HG03469 (cell line): Measurements from ENCODE around the gene SUN5.

Experiments
- ATAC-seq: cut with Tn5 transposase; IDR thresholded peaks from one replicate; pipeline ENCODE4 v1.9.1; 2021; ENCODE audit warnings: mild to moderate bottlenecking, moderate library complexity, moderate number of reproducible peaks; ENCODE audit not compliant: unreplicated experiment

Gene SUN5

DNA sequence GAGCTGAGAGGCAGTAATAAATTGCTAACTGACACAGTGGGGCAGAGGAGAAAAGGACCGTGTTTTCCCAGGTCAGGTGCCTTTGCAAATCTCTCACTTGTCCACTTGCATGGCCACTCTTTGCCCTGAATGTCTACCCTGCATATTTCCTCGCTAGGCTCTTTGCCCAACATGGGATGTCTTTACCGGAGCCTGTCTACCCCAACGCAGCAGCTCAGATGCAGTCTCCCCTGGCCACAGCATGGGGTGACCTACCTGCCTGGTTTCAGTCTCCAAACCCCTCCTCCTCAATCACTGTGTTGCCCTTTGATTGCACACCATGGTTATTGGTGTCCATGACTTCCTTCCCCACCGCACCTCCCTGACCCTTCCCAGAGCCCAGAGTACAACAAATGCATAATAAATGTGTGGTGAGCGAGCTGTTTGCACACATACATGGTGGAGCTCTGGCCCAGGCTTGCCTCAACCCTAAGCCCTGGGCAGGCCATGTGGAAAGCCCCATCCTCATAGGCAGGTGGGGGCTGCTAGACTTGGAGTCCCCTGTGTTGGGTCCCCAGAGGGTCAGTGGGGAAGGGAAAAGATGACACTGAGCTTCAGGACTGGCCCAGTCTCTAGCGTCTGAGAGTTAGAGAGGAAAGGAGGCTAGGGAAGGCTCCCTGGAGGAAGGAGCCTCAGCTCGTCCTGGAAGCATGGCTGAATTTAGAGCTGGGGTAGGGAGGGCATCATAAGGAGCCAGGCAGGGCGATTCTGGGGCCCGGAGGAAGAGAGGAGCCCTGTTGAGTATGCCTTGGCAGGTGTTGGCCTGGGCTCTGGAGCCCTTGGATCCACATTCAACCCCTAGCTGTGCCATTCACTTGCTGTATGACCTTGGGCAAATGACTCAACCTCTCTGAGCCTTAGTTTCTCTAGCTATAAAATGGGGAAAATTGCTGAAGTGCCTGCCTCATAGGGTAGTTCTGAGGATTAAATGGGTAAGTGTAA is 22.8 kb upstream of the SUN5 start:
- ATAC-seq: no peak

DNA sequence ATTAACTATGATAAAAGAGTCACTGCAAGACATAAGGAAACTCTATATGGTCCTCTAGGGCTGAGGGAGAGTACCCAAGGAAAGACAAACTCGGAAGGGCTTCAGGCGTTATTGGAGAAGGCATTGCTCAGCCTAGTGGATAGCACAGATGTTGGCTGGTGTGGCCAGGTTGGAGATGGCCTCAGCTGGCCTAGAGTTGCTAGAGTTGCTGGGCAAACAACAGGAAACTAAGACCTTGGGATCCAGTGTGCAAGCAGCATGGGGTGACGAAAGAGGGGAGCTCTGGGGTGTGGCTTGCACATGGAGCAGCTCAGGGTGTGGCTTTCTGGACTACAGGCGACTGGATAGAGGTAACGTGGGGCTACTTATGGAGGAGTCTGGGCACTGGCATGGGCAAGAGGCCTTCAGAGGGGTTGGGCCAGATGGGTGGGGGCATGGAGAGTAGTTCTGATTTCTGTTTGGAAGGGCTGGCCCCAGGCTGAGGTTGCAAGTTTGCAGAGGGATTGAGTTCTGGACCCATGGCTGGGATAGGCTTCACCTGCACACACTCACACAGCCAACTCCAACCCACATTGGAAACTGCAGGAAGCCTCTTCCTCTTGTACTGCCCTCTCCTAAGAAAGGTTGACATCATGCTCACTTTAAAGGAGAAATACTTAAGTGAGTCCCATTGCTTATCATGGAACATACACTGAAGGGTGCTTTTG is 22.0 kb upstream of the SUN5 start:
- ATAC-seq: no peak

DNA sequence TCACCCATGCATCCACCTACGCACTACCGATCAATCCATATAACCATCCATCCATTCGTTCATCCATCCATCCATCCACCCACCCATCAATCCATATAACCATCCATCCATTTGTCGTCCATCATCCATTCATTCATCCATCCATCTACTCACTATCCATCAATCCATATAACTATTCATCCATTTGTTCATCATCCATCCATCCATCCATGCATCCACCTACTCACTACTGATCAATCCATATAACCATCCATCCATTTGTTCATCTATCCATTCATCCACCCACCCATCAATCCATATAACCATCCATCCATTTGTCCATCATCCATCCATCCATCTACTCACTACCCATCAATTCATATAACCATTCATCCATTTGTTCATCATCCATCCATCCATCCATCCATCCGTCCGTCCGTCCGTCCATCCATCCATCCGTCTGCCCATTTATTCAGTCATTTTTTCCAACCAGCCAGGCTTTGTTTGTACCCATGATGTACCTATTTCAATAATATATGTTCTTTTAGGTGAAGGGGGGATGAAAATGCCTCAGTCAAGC is 21.2 kb upstream of the SUN5 start:
- no peak for ATAC-seq

DNA sequence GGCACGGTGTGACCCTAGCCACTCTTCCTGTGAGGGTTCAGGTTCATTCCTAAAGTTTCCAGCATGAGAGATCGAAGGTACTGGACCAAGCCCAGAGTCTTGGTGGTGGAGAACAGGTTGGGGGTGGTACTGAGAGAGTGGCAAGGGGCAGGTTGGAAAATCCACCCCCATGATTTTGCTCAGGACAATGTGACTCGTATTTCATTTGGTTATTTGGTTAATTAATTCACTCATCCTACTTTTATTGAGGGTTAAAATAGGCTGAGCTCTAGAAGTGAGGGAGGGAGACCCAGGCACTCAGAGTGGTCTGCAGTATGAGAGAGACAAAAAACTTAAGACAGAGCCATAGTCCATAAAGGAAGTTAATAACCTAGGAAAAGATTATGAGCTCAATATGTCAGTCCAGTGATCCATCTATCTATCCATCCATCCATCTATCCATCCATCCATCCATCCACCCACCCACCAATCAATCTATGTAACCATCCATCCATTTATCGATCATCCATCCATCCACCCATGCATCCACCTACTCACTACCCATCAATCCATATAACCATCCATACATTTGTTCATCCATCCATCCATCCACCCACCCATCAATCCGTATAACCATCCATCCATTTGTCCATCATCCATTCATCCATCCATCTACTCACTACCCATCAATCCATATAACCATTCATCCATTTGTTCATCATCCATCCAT is 20.5 kb upstream of the SUN5 start:
- ATAC-seq: no peak

DNA sequence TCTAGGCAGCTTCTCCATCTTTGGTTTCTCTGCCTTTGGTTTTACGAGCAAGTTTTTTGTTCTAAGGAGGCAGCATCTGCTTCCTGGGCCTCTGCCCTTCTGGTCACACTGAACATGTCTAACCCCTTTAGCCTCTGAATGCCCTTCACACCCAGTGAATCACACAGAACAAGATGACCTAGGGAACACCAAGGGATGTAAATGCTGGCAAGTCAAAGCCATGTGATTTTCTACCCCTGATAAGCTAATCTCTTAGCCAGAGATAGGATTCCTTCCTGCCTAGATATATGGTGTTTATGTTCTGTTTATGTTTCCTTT is 20.0 kb upstream of the SUN5 start:
- no peak for ATAC-seq

DNA sequence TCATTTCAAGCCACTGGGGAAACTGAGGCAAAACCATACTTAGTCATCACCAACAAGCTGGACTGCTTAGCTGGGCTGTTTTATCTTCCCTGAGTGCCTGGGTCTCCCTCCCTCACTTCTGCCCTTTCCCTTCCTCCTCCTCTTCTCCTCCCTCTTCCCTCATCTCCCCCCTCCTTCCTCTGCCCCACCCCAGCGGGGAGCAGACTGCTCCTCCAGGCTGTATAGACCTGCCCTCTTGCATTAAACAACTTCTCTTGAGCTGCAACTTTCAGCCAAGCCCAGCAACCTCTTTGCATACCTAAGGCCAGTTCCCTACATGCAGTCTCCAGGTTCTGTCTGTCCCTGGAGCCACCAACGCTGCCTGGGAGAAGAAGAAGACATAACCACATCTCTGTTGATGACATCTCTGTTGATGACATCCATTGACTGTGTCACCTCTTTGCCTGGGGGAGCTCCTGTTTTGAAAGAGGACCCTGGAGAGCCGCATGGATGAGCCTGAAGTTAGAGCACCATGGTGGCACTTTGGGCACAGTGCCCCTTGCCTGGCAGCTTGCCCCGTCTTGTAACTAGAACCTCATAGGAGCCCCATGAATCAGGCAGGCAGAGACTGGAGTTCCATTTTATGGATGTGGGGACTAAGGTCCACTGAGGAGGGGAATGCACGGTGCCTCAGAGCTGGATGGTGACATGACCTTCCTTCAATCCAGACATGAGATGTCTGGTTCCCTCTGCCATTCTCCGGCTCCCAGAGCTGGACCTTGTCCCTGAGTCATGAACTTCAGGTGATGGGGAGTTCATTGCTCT is 19.4 kb upstream of the SUN5 start:
- no peak for ATAC-seq

DNA sequence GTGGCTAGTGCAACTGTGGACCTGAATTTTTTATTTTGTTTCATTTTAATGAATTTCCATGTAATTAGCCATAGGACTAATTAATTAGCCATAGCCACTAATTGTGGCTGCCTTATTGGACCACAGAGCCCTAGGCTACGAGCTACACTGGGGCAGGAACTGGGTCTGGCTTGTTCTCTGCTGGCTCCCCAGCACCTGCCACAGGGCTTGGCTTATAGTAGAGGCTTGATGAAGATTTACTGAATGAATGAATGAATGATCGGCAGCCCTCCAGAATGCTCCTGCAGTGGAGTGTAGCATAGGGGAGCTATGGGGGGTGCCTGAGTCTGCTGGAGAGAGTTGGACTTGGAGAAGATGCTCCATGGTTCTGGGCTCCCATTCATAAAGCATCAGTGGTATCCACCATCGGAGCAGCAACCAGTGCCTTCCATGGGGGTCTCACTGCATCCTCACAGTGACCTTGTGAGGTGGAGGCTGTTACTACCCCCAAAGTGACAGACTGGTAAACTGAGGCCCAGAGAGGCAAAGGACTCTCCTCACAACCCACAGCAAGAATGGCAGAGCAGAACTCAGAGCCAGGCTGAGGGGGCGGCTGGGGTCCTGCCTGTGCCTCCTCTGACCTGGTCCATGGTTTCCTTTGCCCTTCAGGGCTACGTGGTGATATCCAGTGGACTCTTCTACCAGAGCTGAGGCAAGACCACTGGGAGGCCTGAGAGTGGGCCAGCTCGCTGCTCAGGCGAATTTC is 18.6 kb upstream of the SUN5 start:
- ATAC-seq: no peak

DNA sequence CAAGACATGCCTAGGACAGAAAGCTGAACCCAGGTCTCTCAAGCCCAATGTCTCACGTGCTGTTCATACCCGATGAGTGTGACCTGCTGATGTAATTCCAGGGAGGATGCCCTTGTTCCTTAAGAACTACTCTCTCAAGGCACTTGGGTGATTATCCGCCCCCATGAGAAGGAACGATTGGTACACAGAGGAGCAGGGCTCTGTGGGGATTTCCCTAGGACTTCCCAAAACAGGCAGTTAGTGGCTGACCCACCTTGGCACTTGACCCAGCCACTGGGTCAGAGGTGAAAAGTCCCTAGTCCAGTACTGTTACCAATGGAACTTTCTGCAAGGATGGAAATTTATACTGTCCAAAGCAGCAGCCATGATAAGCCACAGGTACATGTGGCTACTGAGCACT is 18.1 kb upstream of the SUN5 start:
- no peak for ATAC-seq

DNA sequence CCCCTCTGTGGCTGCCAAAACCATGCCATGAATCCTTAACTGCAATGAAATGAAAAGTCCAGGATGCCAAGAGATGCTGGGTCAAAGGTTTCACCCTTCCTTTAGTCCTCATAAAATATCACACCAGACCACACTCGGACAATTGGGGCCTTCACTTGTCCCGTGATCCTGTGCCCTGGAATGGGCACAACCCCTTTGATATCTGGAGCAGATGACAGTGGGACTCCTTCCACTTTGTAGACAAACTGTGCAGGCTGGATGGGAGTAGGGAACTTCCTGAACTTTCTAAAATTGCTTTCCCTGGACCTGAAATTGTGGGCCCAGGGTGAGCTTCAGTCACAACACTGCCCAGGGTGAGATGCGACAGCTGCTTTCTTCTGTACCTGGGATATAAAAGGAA is 17.6 kb upstream of the SUN5 start:
- no peak for ATAC-seq

DNA sequence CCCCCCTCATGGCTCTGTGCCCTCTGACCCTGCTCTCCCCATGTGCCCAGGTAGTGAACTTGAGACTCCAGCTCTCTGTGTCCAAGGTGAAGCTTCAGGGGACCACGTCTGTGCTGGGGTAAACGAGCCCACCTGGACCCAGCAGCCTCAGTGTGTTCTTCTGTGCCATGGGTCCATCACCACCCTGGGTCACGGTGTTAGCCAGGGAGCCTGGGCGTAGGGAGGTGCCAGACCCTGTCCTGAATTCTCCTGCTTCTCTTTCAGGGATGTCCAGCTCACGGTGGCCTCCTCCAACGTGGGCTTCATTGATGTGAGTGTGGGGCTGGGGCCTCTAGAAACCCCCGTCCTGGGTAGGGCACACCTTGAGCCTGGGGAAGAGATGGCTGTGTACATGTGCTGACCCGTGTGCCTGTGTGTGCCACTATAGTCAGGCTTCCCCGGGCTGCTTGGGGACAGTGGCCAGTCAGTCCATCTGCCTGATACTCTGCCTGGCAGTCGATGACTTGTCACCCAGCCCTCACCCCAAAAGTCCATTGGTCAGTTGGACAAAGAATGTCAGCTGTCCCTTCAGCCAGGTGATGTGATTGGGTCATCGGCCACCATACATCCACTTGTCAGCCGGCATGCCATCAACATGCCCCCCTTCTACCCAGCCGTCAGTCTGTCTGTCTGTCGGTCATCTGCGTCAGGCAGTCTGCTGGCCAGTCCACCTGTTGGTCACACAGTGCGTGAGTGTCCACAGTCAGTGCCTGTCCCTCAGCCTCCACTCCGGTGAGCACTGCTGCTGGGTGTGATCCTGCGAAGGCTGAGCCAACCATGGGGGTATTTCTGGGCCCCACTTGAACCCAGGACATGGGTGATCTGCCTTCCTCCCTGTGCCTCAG is 16.3 kb upstream of the SUN5 start:
- ATAC-seq: no peak

DNA sequence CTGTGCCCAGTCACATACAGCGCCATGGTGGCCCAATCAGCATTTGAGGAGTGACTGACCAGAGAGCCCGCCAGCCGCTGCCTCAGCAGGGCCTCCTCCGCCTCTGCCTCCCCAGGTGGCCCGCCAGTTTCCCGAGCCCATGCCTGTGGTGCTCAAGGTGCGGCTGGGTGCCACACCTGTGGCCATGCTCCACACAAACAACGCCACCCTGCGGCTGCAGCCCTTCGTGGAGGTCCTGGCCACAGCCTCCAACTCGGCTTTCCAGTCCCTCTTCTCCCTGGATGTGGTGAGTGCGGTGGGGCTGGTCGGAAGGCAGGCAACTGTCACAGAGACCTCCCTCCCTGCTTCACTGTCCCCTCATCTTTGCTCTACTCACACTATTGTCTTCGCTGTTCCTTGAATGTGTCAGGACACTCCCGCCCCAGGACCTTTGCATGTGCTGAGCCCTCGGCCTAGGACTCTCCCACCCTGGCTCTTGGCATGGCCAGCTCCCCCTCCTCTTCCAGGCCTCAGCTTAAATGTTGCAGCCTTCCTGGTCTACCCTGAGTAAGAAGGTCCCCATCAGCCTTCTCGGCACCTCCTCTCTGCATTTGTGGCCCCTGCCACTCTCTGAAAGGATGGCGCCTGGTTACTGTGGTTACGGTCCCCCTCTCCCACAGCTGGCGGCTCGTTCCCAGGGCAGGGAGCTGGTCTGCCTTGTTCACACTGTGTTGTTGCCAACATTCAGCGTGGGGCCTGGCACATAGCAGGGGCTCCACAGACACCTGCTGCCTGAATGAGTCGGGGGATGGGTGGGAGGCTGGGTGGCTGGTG is 15.4 kb upstream of the SUN5 start:
- no peak for ATAC-seq

DNA sequence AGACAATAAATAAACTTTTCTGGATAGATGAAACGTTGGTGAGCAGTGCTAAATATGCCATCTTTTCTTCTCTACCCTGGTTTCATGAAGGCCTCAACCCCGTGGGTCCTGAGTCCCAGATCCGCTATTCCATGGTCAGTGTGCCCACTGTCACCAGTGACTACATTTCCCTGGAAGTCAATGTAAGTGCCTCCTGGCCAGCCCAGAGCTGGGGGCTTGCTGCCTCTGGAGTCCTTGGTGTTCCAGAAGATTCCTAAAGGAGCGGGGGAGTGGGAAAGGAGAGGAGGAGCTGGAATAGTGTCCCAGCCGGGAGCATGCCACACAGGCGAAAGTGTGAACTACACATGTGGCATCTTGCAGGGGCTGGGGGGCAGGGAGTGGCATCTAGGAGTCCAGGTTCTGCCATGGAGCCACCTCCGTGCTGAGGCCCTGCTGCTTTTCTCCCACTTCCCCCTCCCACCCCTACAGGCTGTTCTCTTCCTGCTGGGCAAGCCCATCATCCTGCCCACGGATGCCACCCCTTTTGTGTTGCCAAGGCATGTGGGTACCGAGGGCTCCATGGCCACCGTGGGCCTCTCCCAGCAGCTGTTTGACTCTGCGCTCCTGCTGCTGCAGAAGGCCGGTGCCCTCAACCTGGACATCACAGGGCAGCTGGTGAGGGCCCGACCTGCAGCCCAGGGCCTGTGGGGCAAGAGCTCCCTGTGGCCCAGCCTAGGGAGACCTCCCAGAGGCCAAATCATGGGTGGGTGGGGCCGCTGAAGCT is 14.1 kb upstream of the SUN5 start:
- no peak for ATAC-seq

DNA sequence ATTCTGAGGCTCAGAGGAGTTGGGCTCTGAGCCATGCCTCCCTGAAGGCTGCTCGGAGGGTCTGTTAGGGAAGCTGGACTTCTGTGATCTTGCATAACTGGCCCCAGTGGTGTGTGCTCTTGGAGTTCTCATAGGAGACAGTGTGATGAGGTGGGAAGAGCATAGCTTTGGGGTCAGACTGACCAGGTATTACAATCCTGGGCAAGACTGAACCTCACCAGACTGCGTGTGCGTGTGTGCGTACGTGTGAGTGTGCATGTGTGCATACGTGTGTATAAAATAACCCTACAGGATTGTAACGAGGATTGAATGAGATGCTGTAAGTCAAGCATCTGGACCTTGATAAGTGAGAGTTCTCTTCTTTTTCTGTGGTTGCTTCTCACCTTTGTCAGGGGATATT is 13.3 kb upstream of the SUN5 start:
- ATAC-seq: no peak

DNA sequence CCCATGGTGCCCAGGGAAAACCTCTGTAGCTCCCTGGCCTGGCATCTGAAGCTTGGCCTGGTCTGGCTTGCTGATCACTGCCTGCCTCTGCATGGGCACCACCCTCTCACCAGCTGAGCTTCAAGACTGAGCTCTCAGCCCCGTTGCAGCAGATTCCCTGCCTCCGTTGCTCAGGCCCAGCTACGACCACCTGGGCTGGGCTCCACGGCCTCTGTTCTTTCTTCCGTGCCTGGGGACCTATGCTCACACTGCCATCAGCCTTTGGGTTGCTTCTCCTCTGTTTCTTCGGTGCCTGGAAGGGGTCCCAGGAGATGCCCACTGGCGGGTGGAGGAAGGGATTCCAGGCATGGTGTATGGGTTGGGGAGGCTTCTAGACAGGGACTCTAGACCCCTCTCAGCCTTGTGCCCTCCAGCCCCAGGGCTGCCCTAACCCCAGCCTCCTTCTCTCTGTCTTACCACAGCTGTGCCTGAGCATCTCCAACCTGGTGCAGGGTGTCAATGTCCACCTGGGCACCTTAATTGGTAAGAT is 12.4 kb upstream of the SUN5 start:
- ATAC-seq: no peak

DNA sequence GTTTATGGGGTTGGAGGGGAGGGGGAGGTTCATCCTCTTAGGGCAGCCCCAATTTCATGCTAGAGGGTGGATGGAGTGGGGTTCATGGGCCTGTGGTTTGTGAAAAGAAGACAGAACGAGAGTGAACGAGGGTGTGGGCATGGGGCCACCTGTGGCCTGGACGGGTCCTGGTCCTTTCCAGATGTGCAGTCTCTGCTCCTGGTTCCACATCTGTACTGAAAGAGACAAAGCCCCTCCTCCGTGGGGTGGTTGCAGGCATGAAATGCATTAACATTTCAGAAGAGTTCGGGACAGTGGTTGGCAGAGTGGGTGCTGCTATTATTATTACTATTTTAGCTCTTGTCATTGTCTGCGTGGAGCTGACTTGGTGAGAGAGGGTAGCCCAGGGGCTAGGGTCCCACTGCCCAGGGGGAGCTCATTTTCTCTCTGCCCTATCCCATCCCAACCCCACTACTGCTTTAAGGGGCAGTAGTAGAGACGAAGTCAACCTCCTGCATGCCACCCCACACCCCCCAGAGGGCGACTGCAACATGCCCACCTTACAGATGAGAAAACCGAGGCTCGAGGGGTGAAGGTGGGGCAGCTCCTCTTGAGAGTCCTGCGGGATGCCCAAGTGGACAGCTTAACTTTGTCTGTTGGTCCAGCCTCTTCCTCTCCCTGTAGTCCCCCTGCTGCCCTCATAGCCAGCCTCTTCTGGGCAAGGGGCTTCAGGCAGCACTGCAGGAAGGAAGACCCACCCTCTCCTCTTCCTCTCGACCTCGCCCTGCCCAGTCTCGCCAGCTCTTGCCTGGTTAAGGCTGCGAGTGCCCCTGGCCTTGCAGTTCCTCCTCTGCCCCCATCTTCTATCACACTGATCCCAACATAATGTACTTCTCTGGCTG is 11.7 kb upstream of the SUN5 start:
- ATAC-seq: no peak

DNA sequence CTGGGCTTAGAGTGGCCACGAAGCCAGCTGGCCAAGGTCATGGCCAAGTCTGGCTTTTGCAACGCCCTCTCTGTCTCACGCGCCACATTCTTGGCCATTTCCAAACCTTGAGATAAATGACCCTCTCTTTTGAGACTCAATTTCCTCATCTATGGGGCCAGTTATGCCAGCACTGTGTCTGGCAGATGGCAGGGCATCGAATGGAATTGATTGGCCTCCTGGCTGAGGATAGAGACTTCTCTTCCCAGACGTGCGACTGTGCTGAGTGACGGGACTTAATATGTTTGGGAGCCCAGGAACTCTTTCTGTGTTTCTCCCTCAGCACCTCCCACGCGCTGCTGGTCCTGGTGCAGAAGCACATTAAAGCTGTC is 10.9 kb upstream of the SUN5 start:
- ATAC-seq: no peak
